Putamen (tissue), 1 donor: ENCODE results near the gene KCNQ1.
A peak's percentile ranks its signal among the peaks of the same experiment; 100 is the strongest.

Source experiments
- DNase-seq: peaks from one replicate; pipeline ENCODE4 v3.0.0-alpha.2; 2016; ENCODE audit warnings: low spot score

KCNQ1 gene

DNA sequence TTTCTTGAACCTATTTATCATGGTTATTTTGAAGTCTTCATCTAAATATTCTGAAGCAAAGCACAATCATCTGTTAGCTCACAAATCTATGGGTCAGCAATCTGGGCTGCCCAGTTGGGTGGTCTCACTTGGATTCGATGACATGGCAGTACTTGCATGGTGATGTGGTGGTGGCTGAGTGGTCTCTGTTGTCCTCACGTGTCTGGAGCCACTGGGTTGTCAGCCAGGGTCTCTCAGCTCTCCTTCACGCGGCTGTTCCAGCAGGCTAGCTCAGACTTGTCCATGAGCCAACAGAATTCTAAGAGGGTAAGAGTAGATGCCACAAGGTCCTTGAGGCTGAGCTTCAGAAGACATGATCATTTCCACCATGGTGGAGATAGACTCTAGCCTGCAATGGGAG is 321.4 kb downstream of the KCNQ1 start:
- DNase-seq, result no peak

DNA sequence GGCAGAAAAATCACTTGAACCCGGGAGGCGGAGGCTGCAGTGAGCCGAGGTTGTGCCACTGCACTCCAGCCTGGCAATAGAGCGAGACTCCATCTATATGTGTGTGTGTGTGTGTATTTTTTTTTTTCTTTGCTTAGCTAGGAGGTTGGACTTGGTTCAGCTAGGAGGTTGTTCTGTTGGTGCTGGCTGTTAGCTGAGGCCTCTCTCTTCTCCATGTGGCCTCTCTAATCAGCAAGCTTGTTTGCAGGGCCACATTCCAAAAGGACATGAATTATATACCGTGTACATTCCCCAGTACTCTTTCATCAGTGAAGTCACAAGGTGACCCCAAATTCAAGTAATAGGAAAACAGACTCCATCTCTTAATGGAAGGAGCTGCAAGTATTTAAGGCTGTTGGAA is 322.3 kb downstream of the KCNQ1 start:
- DNase-seq, result no peak

DNA sequence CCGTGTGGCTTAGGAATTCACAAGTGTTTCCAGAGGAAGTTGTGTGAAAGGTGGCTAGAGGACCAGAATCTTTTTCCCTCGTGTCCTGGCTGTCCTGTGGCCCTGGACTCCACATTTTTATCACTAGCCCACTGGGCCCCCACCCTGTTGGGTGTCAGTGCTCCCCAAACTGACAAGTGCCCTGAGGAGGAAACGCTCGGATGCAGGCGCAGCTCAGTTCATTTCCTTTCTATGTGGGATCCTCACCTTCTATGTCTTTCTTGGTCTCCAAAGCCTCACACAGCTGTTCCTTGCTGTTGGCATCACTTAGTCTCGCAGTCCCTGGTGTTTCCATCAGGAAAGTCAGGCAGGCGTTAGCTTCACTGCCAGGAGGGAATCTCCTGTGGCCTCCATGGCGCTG is 323.0 kb downstream of the KCNQ1 start:
- no peak for DNase-seq

DNA sequence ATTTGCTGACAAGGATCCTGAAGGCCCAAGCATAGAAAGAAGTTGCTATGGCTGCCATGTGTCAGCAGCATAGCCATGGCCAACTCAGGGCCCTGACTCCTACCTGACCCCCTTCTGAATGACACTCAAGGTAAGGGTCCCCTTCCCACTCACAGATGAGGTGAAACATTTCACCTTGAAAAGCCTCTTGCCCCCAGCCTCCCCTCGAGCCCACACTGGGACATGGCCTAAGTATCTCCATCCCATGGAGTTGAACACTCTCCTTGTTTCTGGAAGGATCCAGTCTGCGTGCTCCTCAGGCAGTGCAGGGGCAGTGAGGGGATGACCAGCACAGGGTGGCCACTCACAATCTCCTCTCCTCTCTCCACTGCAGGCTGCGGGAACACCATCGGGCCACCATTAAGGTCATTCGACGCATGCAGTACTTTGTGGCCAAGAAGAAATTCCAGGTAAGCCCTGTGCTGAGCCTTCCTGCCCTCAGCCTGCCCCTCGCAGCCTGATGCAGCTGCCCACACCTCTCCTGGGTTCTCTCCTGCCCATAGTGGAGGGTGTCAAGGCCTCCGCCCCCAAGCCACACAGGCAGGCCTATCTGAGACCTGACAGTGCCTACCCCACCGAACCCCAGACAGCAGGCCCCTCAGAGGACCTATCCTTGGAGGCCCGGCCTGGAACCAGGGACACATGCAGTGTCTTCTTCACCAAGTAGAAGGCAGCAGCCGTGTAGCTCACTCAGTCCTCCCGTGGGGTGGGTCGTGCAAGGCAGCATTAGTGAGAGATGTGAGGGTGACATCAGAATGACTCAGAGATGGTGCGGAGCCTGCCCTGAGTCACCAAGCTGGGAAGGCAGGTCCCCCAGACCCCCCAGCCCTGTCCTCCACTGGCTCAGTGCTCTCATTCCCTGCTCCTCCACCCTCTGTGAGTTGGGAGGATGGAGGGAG is 323.9 kb downstream of the KCNQ1 start:
- no peak for DNase-seq

DNA sequence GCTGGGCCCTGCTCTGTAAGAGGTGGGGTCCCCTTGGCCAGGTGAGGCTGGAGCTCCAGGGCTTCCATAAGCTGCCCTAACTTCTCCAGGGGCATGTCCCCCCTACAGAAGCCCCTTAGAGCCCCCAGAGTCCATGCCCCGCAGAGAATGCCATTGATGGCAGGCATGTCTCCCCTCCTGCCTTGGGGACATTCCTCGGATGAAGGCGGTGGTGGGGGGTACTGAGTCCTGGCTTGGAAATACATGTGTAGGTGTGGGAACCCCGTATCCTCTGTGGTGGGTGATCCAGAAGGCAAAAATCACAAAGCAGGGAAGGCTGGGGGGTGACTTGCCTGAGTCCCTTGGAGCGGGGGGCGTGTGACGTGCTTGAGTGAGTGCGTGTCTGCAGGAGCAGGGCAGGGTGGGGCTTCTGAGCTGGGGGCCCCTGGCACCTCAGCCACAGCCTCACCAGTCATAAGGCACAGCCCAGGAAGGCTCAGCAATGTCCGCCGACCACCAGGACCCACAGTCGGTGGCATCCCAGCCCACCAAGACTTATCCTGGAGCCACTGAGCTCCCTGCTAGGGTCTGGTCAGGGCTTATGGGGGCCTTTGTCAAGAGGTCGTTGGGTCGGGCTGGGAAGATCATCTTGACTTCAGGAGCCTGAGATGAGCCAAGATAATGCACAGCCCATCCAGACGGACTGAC is 324.7 kb downstream of the KCNQ1 start:
- DNase-seq, result no peak

DNA sequence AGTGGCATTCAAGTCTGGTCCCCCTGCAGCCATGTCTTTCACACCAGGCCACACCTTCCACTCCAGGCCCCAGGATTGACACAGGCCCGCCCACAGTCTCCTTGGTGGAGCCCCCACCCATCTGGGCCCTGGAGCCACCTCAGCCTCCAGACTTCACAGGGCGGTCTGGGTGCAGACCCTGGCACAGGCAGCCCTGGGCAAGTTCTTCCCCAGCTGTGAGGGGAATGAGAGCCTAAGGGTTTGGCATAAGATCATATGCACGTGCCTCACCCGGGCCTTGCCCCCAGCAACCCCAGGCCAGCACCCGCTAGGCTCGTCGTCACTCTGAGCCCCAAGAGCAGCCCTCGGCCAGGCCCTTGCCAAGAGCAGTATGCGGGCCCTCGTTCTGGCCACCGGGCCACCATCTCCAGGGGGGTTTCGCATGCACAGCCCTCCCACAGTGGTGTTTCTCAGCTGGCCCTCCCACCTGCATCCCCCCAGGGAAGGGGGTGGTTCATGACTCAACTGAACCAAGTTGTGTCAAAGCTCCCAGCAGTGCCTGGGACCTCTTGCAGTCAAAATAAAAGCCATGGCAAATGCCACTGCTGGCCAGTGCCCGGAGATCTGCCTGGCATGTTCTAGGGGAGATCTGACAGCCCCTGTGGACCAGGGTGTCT is 325.4 kb downstream of the KCNQ1 start:
- DNase-seq, result no peak

DNA sequence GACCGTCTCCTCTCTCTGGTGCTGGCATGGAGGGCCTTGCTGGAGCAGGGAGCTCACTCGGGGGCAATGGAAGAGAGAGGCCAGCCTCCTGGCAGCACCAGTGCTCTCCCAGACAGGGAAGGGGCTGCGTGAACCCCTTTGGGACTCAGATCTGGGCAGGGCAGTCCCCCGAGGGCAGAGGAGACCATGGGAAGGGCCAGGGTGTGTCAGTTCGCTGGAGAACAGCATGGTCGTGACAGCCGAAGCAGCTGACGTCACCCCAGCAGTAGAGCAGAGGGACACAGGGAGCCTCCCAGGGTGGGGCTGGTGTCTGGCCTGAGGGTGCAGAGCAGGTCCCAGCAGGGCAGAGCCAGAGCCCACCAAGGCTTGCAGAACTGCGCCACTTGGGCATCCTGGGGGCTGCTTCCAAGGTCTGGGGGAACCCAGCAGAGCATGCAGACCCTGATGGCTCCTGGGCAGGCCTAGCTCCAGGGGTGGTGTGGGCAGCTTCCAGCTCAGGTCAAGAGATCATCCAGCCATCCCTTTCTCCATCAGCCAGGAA is 326.0 kb downstream of the KCNQ1 start:
- DNase-seq, result no peak

DNA sequence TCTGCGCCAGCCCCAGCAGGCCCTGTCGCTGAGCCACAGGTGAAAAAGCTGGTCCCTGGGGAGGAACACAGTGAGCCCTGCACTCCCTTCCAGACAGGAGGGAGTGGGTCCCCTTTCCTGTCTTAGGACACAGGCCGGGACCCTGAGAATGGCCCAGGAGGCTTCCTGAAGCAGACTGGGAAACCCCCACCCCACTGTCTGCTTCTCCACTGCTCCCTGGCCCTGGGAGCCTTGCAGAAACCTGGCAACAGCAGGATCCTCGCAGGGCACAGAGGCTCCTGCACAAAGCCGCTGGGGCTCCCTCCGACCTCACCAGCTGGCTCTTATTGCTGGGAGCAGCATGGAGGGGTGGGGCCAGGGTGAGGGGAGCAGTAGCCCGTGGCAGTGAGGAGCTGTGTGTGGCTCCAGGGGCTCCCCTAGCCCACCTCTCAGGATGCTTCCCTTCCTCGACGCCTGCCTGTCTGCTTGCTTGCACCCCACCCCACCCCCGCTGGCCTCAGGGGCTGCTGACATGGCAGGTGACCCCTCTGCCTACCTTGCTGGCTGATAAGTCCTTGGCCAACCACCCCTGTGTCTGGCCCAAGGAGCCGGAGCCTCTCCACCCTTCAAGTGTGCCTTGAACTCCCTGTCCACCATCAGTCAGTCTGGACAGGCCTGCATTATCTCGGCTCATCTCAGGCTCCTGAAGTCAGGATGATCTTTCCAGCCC is 327.1 kb downstream of the KCNQ1 start:
- DNase-seq, result no peak

DNA sequence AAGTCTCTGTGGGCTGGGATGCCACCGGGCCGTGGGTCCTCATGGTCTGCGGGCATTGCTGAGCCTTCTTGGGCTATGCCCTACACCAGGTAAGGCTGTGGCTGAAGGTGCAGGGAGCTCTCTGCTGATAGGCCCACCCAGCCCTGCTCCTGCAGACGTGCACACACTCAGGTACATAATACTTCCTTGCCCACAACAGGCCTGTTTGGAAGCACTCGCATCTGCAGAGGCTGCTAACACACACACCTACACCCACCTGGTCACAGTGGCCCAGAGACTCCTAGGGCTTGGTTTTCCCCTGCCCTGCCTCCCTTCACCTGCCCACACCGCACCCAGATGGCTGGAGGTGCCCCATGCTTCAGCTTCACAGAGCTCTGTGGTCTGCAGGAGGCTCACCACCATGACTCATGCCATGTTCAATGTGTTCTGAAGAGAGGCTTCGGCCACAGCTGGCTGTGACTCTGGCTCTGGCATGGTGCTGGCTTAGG is 327.8 kb downstream of the KCNQ1 start:
- DNase-seq, result no peak

DNA sequence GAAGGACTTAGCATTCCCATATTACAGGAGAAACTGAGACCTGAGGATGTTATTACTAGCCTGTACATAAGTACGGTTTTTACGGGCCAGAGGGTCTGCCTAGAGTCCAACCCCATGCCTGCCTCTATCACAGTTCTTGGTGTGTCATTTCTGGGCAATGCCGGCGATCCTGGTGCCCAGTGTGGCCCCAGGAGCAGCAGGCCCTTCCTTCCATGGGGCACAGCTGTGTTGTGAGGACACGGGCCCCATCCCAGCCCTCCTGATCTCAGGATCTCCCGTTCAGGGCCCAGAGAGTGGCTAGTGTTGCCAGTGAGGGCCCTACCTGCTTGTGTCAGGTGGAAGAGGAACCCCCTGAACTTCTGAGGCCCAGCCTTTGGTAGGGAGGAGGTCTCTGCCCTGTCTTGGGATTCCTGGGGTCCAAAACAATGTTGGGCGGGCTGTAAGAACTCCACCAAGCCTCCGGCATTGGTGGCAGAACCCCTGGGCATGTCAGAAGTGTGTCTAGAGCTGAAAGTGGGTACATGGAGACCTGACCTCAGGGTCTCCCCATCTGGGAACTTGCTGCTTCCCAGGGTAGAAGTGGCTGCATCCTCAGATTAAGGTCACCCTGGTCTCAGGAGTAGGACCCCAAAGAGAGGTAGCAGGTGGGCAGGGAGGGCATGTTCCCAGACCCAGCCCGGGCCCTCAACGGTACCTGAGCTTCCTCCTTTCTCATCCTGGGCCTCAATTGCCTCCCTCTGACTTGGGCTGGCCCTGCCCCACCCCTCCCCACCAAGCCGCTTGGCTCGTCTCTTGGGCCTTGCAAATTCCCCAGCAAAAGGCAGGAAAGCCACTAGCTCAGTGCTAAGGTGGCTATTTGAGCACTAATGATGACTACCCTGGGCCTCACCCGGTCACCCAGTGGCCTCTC is 329.6 kb downstream of the KCNQ1 start:
- no peak for DNase-seq

DNA sequence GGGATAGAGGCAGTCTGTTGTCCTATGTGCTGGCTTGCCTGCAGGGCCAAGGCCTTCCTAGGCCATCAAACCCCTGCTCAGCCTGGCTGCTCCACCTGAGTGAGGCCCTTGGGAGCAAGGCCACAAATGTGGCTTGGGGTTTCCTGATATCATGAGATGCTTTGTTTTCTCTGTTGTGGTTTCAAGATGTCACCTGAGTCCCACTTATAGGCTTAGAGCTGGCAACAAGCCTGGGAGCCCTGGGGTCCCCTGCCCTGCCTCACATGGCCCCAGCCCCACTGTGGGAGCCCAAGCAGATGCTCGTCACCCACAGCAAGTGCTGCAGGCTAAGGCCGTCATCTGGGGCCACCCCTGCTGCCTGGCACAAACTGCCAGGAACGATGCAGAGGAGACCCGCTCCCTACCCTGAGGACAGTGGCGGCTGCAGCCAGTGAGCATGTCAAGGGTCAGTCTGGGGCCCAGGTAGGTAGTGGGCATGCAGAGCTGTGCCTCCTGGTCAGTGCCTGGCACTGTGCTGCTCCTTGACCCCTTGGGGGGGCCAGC is 330.3 kb downstream of the KCNQ1 start:
- DNase-seq, result no peak

DNA sequence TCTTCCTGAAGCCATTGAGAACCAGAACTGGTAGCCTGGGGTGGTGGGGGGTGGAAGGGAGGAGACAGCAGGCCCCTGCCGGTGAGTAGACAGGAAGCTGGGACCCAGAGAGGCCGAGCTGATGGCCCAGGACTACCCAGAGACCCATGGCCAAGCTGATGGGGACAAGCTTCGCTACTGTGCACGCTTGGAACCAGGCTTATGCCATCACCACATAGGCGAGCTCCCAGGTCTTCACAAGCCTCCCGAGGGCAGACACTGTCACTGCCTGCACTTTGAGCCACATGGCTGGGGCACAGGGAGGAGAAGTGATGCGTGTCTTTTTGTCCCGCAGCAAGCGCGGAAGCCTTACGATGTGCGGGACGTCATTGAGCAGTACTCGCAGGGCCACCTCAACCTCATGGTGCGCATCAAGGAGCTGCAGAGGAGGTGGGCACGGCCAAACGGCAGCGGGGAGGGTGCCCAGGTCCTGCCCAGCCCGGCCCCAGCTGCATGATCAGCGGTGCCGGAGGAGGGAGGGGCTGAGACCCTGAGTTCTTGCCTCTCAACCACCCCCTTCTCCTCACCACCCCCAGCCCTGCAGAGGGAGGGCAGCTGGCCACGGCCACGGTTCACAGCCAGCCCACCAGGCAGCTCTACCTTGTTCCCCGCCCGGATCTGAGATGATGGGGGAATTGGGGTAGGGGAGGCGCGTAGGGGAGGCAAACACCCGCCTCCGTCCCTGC is 331.0 kb downstream of the KCNQ1 start:
- DNase-seq, result no peak

DNA sequence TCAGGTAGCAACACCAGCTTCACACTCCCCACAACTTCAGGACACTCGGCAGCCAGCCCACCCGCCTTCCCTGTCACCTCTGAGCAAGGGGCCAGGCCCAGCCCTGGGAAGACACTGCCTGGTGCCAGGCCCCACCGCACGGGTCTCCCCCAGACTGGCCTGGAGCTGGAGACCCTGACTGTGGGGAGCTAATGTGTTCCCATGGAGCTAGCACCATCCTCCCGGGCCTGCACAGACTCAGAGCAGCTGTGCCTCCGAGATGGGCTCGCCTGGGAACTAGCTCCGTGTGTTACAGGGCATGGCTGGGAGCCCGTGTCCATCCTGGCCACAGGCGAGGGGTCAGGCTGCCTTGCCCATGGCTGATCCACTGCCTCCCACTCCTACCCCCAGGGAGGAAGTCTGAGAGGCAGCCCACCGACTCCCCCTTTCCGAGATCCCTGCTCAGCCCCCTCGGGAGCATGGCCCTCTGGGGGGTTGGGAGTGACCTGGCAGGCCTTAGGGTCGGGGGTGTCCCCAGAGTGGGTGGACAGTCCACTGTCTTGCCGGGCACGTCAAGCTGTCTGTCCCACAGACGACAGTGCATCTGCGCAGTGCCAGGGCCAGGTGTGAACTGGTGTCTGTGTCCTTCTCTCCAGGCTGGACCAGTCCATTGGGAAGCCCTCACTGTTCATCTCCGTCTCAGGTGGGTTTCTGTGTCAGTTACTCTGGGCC is 331.7 kb downstream of the KCNQ1 start:
- DNase-seq, result no peak

DNA sequence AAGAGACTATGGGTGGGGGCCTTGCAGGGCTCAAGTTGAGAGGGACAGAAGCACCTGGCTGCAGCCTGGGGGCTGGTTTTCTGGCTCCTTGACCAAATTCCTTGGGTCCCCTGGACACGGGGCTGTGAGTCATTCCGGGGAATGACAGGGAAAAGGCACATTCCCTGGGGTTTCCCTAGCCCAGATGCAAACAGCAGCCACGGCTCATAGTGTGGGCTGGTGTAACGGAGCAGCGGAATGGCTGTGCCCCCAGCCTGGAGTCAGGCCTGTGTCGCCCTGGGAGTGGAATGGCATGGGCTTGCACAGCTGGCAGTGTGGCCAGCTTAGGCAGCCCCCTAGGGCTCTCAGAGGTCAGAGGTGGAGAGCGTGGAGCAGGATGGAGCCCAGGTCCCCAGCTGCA is 332.6 kb downstream of the KCNQ1 start:
- DNase-seq, result no peak

DNA sequence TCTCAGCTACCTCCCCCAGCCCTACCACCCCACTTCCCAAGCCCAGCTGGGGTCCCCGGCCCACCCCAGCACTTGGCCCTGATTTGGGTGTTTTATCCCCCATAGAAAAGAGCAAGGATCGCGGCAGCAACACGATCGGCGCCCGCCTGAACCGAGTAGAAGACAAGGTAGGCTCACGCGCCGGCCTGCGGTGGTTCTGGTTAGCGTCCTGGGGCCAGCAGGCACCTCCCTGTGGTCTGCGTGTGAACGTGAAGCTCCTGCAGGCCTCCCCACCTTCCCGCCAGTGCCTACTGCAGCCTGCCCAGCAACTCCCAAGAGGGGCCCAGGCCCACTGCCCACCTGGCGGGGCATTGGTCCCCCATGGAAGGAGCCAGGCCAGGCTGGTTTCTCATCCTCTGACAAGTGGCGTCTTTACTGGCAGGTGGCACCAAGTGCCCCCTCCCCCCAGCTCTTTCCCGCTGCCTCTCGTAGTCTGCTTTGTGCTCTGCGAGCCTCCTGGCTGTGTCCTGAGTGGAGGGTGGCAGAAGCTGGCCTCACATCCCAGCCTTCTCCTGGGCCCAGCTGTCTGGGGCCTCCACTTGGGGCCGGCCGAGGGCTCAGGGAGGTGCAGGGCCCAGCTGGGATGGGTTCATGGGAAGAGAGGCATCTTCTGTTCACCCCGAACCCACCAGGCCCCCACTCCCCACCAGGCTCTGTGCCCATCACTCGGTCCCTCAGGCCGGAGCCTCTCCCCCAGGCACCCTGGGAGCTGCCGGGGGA is 333.2 kb downstream of the KCNQ1 start:
- no peak for DNase-seq

DNA sequence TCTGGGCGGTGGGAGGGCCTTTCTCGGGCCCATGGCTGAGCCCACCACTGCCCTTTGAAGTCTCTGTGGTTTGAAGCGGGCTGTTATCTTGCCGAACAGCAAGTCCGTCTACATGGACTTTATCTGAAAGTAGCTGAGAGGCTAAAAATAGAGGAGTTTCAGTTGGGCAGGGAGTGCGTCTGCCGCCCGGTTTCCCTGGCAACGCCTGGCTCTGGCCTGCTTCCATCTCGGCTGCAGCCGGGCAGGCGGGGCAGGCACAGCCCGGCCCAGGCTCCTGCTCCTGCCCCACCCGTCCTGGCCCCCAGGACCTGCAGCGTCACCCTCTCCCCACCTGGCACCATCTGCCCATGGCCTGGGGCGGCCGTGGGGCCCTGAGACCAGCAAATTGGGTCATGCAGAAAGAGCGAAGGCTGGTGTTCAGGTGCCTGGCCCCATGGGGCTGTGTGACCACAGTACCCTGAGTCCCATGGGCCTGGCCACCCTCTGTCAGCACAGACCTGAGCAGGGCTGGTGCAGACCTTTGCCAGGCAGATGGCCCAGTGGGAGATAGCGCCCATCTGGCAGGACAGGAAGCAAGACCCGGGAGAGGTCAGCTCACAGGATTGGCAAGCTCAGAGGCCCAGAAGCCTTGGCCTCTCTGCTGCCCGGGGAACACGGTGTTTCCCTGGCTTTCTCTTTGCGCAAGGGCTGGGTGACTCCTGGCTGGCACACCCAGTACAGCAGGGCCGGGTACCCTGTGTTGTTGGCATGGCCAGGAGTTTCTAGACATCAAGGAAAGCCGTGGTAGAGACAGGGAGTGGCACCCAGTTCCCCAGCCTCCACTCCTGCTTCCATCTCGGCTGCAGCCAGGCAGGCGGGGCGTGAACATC is 334.1 kb downstream of the KCNQ1 start:
- peak; percentile 73 for DNase-seq

DNA sequence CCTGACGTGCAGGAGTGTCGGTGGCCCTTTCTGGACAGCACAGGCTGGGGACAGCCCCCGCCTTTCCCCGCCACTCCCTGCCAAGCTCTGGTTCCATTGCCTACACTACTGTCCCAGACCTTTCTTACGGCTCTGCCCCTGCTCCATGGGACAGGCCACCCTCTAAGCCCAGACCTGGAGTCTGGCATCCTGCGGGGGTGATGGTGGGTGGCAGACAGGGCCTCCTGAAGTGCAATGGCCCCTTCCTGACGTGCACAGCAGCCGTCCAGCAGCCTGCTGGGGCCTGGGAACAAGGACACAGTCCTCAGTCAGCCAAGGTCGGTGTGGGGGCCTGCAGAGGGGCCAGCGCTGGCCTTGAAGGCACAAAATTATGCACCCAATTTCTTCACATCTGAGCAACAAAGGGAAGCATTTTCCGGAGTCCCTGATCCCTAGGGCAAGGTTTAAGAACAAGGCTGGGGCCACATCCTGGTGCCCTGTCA is 334.7 kb downstream of the KCNQ1 start:
- no peak for DNase-seq
